ENCODE data around the gene CAMK2D.

The CAMK2D gene

GRCh38 chr4:113406723-113407016 lies 354.9 kb downstream of the CAMK2D start:
- no peak for DNase-seq (ENCODE audit: low read depth)
- H3K4me3 ChIP-seq (ENCODE audit: low read length), result no peak overlapping the region
- no peak for TF ChIP-seq CTCF (conservative IDR thresholded peaks at IDR 0.05; ENCODE audit: low read length)

- no peak for TF ChIP-seq CTCF (conservative IDR thresholded peaks at IDR 0.05; ENCODE audit: low read length)
- H3K4me3 ChIP-seq (ENCODE audit: low read length), result no peak overlapping the region
- no peak for DNase-seq (ENCODE audit: low read depth)
Observed at GRCh38 chr4:113405874-113406722, 355.4 kb downstream of the CAMK2D start.

- no peak for TF ChIP-seq CTCF (conservative IDR thresholded peaks at IDR 0.05; ENCODE audit: low read length)
- no peak overlapping the region for H3K4me3 ChIP-seq (ENCODE audit: low read length)
Observed at GRCh38 chr4:113404841-113405240, 356.7 kb downstream of the CAMK2D start.

GRCh38 chr4:113404167-113404571 lies 357.4 kb downstream of the CAMK2D start:
- no peak overlapping the region for H3K4me3 ChIP-seq (ENCODE audit: low read length)
- TF ChIP-seq CTCF (conservative IDR thresholded peaks at IDR 0.05; ENCODE audit: low read length), result no peak
- DNase-seq (ENCODE audit: low read depth), result no peak

More at GRCh38 chr4:113404841-113405240, 356.7 kb downstream of the CAMK2D start:
- DNase-seq (ENCODE audit: low read depth), result no peak
